ENCODE measurements around the gene PLCG1. TPM values are rescaled to one million over a fixed set of nuclear protein-coding genes. Genes with fewer than 3 reads are reported as not detected.

PLCG1 gene
- total RNA-seq, 1 experiment from 2014 or later, result 59.4 TPM

- DNase-seq (ENCODE audit: low read depth), result no peak
Observed at GRCh38 chr20:41179961-41180360, 42.6 kb downstream of the PLCG1 start.

GRCh38 chr20:41180599-41181333 lies 43.4 kb downstream of the PLCG1 start:
- DNase-seq (ENCODE audit: low read depth), result no peak

GRCh38 chr20:41181567-41181966 lies 44.2 kb downstream of the PLCG1 start:
- DNase-seq (ENCODE audit: low read depth), result no peak

DNA sequence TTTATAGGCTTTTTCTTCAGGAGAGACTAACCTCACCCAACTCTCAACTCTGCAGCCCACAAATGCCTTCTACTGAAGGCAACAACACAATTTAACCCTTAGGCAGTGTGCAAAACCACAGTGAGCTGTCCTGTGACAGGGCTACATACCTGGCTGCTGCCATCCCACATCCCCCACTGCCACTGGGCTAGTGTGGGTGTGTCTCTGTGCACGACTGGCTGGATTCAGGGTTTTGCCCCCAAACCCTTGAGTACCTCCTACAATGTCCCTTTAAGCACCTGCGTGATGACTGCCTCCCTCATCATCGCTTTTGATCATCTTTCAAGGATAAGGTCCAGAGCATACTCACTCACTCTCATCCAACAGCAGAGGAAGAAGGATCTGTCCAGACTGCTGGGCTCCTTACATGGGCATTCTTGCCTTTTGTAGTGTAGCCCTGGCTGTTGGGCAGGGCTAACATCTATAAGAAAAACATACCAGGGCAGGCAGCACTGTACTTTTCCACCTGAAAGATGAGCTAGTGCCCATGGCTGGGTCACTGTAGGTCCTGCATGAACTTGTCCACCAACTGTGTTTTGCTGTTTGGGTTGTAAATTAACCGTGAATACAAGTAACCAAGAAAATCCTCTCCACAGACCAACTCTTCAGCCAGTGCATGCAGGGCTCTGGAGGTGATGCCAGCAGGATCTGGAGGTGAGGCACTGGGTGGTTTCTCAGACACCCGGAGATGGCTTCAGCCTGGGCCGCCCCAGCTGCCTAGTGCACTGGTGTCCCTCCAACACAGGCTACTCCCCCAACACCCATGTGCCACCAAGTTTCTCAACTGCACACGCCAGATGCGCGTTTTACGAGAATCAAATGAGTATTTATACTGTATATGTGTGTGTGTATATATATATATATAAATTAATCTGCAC lies 45.2 kb downstream of the PLCG1 start:
- peak; percentile 84 for DNase-seq (ENCODE audit: low read depth)

DNA sequence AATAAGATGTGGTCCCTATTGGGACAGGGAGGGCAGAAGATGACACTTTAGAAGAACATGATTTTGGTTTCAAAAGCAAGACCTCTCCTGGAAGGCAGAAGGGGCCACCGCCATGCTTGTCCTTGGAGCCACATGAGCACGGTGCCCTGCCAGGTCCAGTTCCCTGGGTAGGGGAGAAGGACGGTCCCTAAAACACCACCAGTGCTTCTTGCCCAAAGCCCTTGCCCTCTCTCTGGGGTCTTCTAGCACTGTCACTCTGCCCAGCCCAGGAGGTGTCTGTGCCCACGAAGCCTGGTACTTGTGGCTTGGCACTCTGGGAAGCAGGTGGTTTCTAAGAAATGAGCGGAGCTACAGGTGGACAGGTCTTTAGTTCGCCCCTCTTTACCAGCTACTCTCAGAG lies 46.0 kb downstream of the PLCG1 start:
- DNase-seq (ENCODE audit: low read depth), result no peak

DNA sequence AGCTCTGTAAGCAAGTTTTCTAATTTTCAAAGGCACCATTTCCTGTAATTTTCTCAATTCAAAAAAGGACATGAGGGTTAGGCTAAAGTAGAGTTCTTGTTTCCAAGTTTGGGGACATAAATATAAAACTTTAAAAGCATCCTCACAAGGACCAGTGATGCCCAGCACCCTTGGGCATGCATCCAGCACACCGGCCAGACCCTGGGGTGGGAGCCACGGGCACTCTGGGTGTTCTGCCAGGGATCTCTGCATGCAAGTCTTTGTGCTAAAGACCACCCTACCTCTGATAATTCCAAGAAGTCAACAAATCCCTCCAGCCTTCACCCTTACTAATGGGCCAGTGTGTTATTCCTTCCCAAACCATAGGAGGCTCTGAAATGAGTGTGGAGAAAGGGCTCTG lies 46.5 kb downstream of the PLCG1 start:
- DNase-seq (ENCODE audit: low read depth), result no peak

DNA sequence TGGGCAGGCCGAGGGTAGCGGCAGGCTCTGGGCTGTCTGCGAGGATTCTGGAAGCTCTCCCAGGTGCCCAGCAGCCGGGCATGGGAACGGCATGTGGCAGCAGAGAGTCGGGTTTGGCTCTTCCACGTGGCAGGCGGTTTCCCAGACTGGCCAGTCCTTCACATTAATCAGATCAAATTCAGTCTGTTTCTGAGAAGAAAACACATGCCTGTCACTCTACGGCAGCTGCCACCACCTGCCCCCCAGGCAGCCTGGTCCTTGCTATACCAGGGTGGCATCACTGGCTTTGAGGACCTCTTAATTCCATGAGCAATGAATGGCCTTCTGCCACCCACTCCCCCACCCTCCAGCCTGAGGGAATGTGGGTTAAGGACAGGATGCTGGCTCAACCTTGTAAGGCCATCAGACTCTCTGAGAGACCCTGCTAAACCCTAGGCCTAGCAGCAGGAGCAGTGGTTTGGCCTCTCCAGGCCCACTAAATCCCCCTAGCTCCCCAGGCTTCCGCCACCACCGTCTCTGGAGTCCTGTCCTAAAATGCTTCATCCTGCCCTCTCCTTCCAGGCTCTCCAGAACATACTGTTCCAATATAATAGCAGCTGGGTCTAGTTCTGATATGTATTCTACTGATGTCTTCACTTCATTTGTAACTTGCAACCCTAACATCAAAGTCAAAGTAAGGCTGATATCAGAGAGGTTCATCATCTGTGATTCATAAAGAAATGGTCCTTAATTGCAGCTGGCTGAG lies 47.8 kb downstream of the PLCG1 start:
- DNase-seq (ENCODE audit: low read depth), result no peak

DNA sequence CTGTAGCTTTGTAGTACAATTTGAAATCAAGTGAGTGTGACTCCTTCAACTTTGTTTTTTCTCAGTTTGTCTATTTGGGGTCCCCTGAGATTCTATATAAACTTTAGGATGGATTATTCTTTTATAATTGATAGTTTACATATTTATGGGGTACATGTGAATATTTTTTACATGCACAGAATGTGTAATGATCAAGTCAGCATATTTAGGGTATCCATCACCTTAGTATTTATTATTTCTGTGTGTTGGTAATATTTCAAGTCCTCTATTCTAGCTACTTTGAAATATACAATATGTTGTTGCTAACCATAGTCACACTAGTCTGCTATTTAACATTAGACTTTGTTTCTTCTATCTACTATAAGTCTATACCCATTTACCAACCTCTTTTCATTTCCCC lies 50.3 kb downstream of the PLCG1 start:
- no peak for DNase-seq (ENCODE audit: low read depth)

DNA sequence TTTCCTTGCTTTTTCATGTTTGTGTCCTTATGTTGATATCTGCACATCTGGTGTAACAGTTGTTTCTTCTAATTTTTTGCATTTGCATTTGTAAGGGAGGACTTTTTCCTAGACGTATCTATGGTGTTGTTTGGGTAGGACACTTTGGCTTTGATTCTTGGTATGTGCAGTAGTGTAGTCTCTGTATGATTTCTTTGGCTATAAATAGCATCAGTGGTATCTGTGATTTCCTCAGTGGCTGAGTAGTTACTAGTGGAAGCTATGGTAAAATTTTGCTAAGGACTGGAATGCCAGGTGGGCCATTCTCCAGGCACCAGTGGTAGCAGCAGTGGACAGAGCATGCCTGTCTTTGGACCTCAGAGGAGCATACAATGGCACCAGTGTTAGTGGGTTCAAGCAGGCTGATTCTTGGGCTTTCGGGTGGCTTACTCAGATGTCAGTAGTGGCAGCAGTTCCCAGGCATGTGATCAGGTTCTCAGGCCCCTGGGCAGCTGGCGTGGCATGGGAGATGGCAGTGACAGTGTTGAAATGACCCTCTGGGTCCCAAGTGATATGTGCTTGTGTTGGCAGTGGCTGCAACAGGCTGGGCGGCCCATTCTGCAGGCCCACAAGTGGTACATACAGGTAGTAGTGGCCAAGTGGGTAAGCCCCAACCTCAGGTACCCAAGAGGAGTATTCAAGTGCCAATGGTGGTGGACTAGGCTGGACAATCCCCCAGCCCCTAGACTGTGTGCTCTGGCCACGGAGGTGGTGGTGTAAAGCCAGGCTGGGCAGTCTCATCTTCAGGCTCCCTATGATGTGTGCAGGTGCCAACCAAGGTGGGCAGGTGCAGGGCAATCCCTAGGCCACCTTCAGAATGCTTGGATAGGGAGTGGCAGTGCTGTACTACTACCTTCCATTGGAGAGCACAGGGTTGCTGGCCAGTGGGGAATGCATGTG lies 54.5 kb downstream of the PLCG1 start:
- no peak for DNase-seq (ENCODE audit: low read depth)

DNA sequence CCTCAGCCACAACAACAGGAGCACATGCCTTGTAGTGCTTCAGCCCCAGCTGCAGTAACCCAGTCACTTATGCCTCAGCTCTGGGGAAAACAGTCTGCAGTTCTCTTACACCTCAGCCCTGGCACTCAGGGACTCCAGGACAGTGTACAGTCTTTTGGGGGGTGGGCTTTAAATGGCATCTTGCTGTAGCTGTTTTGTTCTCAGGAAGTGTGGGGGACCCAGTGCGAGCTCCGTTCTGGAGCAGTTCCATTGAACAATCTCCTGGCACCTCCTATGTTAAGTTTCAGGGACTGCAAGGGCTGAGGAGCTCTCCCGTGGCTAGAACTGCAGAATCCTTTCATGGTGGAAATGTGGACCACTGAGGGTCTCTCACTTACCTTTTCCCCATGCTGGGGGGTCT lies 55.2 kb downstream of the PLCG1 start:
- no peak for DNase-seq (ENCODE audit: low read depth)

- no peak for DNase-seq (ENCODE audit: low read depth)
Observed at GRCh38 chr20:41196653-41197225, 59.4 kb downstream of the PLCG1 start.

GRCh38 chr20:41198443-41198842 lies 61.1 kb downstream of the PLCG1 start:
- DNase-seq (ENCODE audit: low read depth), result no peak

DNA sequence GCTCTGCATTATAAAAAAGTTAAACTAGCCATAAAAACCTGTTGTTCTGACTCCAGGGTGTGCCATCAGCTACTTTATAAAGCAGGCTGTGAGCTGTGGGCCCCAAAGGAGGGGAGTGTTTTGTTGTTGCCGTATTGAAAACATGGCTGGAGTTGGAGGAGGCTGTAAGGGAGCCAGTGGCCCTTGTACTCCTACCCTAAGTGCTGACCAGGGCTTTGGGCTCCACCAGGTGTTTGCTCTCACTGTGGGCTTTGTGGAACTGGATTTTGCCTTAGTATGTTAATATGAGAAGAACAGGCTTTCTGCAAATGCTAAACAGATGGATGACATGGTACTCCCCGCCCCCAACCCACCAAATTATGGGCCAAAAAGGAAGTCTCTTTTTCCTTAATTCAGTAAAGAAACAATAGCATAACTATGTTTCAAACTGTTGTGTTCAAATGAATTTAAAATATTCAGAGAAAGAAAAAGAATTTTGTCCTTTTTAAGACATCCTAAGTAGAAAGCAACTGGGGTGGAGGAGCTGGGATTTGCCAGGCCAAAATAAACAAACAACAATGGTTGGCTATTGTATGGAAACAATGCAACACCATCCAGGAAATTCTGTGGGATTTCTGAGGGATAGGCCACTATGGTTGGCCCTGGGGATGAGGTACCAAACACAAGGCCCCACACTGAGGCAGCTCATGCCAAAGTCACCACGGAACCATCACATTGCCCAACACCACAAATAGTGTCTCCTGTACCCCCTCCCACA lies 63.3 kb downstream of the PLCG1 start:
- DNase-seq (ENCODE audit: low read depth), result no peak

DNA sequence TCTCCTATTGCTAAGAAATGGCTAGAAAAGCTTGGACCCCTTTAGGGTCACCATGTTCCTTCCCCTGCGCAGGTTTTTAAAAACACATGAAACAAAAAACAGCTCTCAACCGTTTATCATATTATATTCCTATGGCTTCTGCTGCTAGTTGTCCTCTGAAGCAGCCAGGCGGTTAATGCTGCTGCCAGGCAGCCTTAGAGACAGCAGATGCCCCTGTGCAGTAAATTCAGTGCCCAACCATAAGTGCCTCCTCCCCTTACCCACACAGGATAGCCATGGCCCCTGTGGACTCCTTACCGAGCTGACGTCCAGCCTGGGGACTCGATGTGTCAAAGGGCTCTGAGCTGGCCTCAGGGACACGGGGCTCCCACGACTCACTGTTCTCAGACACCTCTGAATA lies 64.4 kb downstream of the PLCG1 start:
- DNase-seq (ENCODE audit: low read depth), result no peak

DNA sequence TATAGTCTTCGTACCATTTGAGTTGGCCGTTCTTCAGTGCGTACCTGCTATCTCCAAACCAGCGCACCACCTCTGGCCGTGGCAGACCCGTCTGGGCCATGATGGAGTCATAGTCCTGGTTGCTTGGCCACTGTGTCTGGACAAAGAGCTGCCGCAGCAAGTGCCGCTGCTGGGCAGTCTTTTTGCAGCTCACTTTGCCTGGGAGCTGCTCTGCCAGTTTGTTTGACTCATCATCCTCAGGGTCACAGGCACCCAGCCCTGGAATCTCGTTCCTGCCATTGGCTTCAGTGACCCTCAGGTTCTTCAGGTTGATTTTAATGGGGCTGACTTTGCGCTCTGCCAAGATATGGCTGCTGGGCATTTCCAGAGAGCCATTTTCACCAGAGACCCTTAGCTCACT lies 65.1 kb downstream of the PLCG1 start:
- no peak for DNase-seq (ENCODE audit: low read depth)

- DNase-seq (ENCODE audit: low read depth), result no peak
Observed at GRCh38 chr20:41203660-41204059, 66.3 kb downstream of the PLCG1 start.

DNA sequence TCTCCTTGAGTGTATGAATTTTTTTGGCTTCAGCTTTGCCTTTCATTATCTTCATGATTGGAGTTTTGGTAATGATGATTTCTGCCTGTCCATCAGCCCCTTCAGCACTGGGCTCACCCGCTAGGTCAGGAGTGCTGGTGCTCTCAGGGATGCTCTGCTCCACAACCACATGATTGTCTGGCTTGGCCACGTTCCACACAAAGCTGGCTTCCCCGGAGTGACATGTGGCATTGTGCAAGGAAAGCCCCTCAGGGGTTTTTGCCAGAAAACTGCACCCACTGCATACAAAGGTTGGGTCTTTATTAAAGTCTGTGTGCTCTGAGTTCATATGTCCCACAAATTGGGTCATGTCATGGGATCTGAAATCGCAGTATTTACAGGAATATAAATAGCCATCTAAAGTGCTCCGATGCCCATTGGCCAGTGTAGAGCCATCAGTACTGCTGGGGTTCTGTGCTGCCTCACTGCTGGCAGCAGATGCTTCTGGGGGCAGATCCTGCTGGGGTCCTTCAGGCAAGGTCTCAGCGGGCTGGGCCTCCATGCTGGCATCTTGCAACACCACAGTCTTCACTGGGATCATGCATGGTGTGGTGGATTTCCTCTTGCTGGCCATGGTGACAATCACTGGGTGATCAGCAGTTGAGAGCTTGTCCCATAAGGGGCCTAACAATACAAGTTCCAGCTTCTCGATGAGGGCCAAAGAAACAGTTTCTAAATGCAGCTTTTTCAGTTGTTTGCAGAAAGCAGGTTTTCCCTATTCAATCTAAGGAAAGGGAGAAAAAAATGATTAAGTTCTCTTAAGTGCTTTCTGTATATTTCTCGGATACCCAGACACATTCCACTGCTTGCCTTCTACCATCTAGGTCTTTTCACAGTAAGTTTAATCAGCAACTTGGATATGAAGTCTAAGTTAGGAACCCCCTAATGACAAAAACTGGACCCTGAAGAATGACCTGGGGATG lies 67.2 kb downstream of the PLCG1 start:
- no peak for DNase-seq (ENCODE audit: low read depth)

DNA sequence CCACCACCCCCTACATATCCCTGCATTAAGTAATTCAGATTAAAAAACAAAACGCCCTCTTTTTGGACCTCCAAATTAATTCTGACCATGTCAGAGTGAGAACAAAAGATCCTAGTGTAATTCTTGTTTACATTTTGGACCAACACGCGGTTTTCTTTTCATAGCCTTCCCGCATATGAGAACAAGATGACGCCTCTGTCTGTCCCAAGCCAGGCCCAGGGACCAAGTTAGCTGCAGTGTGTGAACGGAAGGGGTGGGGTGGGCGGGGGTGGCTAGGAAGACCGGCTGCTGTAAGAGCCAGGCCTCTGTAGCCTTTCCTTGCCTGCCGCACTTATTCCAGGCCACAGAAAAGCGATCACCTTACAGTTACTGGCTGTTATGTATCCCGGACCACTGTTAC lies 68.0 kb downstream of the PLCG1 start:
- no peak for DNase-seq (ENCODE audit: low read depth)

Measured in M059J (cell line).